GM23338 (cell line): ENCODE measurements around the gene FLNA. TPM values are rescaled to one million over a fixed set of nuclear protein-coding genes. Genes with fewer than 3 reads are reported as not detected.

ENCODE experiments used
- ATAC-seq: fragments of 200-7000 bp; cut with Tn5 transposase; 3 replicates; pipeline ENCODE4 v1.9.1; 2020
- DNase-seq: peaks from one replicate; pipeline ENCODE4 v3.0.0-alpha.2; 2015; ENCODE audit warnings: low spot score
- H2AFZ ChIP-seq: fragments of 200-600 bp; sonication (generic); 2 replicates; pipeline ENCODE4 v1.8.0; 2016; ENCODE audit warnings: antibody characterized with exemption, mild to moderate bottlenecking, moderate library complexity
- H3F3A ChIP-seq: fragments of 200-600 bp; sonication (generic); replicated peaks from 2 replicates; pipeline ENCODE4 v1.8.0; 2017; ENCODE audit warnings: antibody characterized with exemption, mixed run types, low read depth
- H3K27ac ChIP-seq: fragments of 200-600 bp; sonication (generic); 2 replicates; pipeline ENCODE4 v1.6.1; 2016; ENCODE audit warnings: low read depth
- H3K27me3 ChIP-seq: fragments of 200-600 bp; sonication (generic); 2 replicates; pipeline ENCODE4 v1.8.0; 2016; ENCODE audit warnings: mild to moderate bottlenecking, mixed run types, moderate library complexity; ENCODE audit not compliant: insufficient read depth
- H3K36me3 ChIP-seq: fragments of 200-600 bp; sonication (generic); 2 replicates; pipeline ENCODE4 v1.8.0; 2016; ENCODE audit warnings: mild to moderate bottlenecking; ENCODE audit not compliant: insufficient read depth
- H3K4me1 ChIP-seq: fragments of 200-600 bp; sonication (generic); 2 replicates; pipeline ENCODE4 v1.8.0; 2016; ENCODE audit warnings: mild to moderate bottlenecking, moderate library complexity; ENCODE audit not compliant: insufficient read depth
- H3K4me2 ChIP-seq: fragments of 200-600 bp; sonication (generic); 2 replicates; pipeline ENCODE4 v1.7.1; 2017; ENCODE audit warnings: mixed run types
- H3K4me3 ChIP-seq: fragments of 200-600 bp; sonication (generic); 2 replicates; pipeline ENCODE4 v1.6.1; 2016; ENCODE audit warnings: mixed run types
- H3K79me2 ChIP-seq: fragments of 200-600 bp; sonication (generic); replicated peaks from 2 replicates; pipeline ENCODE4 v1.8.0; 2017; ENCODE audit warnings: mild to moderate bottlenecking; ENCODE audit not compliant: insufficient read depth
- H3K9me2 ChIP-seq: fragments of 200-600 bp; sonication (generic); 2 replicates; pipeline ENCODE4 v1.8.0; 2017; ENCODE audit not compliant: insufficient read depth
- H4K20me1 ChIP-seq: fragments of 200-600 bp; sonication (generic); replicated peaks from 2 replicates; pipeline ENCODE4 v1.8.0; 2017; ENCODE audit warnings: mild to moderate bottlenecking; ENCODE audit not compliant: insufficient read depth
- H3K27ac Mint-ChIP-seq: 2 replicates; pipeline ENCODE4 v1.8.0; 2020; ENCODE audit warnings: inconsistent platforms, mild to moderate bottlenecking, moderate library complexity, mixed read lengths
- H3K27me3 Mint-ChIP-seq: 3 replicates; pipeline ENCODE4 v1.8.0; 2022; ENCODE audit warnings: low read depth, mild to moderate bottlenecking, moderate library complexity, mixed read lengths, inconsistent platforms; ENCODE audit not compliant: insufficient read depth, poor library complexity
- H3K36me3 Mint-ChIP-seq: 3 replicates; pipeline ENCODE4 v1.8.0; 2021; ENCODE audit warnings: low read depth, mild to moderate bottlenecking, inconsistent platforms, moderate library complexity, mixed read lengths
- H3K4me1 Mint-ChIP-seq: 3 replicates; pipeline ENCODE4 v1.8.0; 2020; ENCODE audit warnings: mild to moderate bottlenecking, inconsistent platforms, mixed read lengths
- H3K4me3 Mint-ChIP-seq: 3 replicates; pipeline ENCODE4 v1.8.0; 2021; ENCODE audit warnings: moderate library complexity, mild to moderate bottlenecking, inconsistent platforms, mixed read lengths
- H3K9me3 Mint-ChIP-seq: 3 replicates; pipeline ENCODE4 v1.8.0; 2020; ENCODE audit warnings: moderate library complexity, mild to moderate bottlenecking, inconsistent platforms, mixed read lengths
- CTCF ChIP-seq, 2 experiments: fragments of 200-600 bp in 1 of 2; sonication (generic) in 1 of 2; conservative IDR thresholded peaks; 2 replicates each; pipeline versions ENCODE4 v1.5.1 to v1.6.1; 2016 to 2017; ENCODE audit warnings: antibody characterized with exemption in 2 of 2, low read depth in 2 of 2, mild to moderate bottlenecking in 2 of 2, moderate library complexity in 1 of 2
- NANOG ChIP-seq: IDR thresholded peaks from 2 replicates; pipeline ENCODE4 v1.6.1; 2016; ENCODE audit warnings: antibody characterized with exemption, borderline replicate concordance
- POLR2AphosphoS5 ChIP-seq: IDR thresholded peaks from 2 replicates; pipeline ENCODE4 v1.6.1; 2016; ENCODE audit warnings: antibody characterized with exemption, low read depth
- STAT1 ChIP-seq: IDR thresholded peaks from one replicate; pipeline ENCODE4 v1.6.1; 2016; ENCODE audit warnings: antibody characterized with exemption; ENCODE audit not compliant: unreplicated experiment
- ZNF331 ChIP-seq: fragments of 250-450 bp; sonication (Bioruptor Pico); IDR thresholded peaks from 2 replicates; pipeline ENCODE4 v1.5.0; 2020; ENCODE audit warnings: low read depth, mild to moderate bottlenecking, moderate library complexity
- ZNF462 ChIP-seq: fragments of 250-450 bp; sonication (Bioruptor Pico); IDR thresholded peaks from 2 replicates; pipeline ENCODE4 v1.5.0; 2020; ENCODE audit warnings: mild to moderate bottlenecking, moderate library complexity
- polyA plus RNA-seq: library from polyadenylated mRNA; unstranded; fragments of >200 nt; fragmentation: Nextera tagmentation; extraction: Ambion mirVana; gene quantifications from 2 replicates; pipeline ENCODE4 v1.2.1, GENCODE V29; 2016
- total RNA-seq: library from RNA; depleted of rRNA; stranded (reverse); fragments of >200 nt; shearing (Covaris generic); gene quantifications from 2 replicates; pipeline ENCODE4 v1.2.3, GENCODE V29; 2014

FLNA gene
- total and polyA plus RNA-seq, 2 experiments from 2014 or later = 579 to 1,445 TPM

GRCh38 chrX:154355094-154355775, 19.2 kb downstream of the FLNA start (continued):
- TF ChIP-seq CTCF (conservative IDR thresholded peaks at IDR 0.05; ENCODE audit: low read depth in 2 of 2) = no peak
- no peak for TF ChIP-seq POLR2AphosphoS5
- TF ChIP-seq ZNF462 (CRISPR knock-in tag) = no peak

- no peaks in the 10 kb centered on the region; the same call in 2 of the 3 replicates for H3K4me1 Mint-ChIP-seq
- H3K27me3 Mint-ChIP-seq = peaks cover 2% of the 10 kb centered on the region
- TF ChIP-seq STAT1 (no peak), NANOG (no peak), ZNF462 (CRISPR knock-in tag) (no peak), POLR2AphosphoS5 (no peak), ZNF331 (CRISPR knock-in tag) (no peak)
- H3K9me3 Mint-ChIP-seq = no peaks in the 10 kb centered on the region; the same call in 2 of the 3 replicates
- no peak overlapping the region for H3K27ac Mint-ChIP-seq
- no peaks in the 10 kb centered on the region for H3K4me1 ChIP-seq
- no peaks in the 10 kb centered on the region for H3K9me2 ChIP-seq
- no peak for ATAC-seq
- H3F3A ChIP-seq = peaks cover 6% of the 10 kb centered on the region
- no peak overlapping the region for H3K27ac ChIP-seq
- no peak overlapping the region for H3K4me3 Mint-ChIP-seq
- no peak overlapping the region for H3K4me2 ChIP-seq
- H3K36me3 Mint-ChIP-seq = peaks cover 73% of the 10 kb centered on the region
- no peak overlapping the region for H3K4me3 ChIP-seq
- no peak for DNase-seq
- no peaks in the 10 kb centered on the region for H3K79me2 ChIP-seq
- H3K36me3 ChIP-seq = peaks cover 17% of the 10 kb centered on the region
- H3K27me3 ChIP-seq = no peaks in the 10 kb centered on the region
- H2AFZ ChIP-seq = no peak overlapping the region
- H4K20me1 ChIP-seq = no peaks in the 10 kb centered on the region
Observed at GRCh38 chrX:154354516-154354915, 19.9 kb downstream of the FLNA start.
